HEK293 (cell line): ENCODE measurements around the gene CRYGN.
A peak's percentile ranks its signal among the peaks of the same experiment; 100 is the strongest.

Experiments used
- KLF1 ChIP-seq: fragments of 450-650 bp; formaldehyde crosslinking; IDR thresholded peaks from 2 replicates; pipeline ENCODE4 v1.5.1; 2016; ENCODE audit warnings: missing biosample characterization, missing genetic modification characterization
- KLF17 ChIP-seq: fragments of 450-650 bp; formaldehyde crosslinking; IDR thresholded peaks from 2 replicates; pipeline ENCODE4 v1.5.1; 2016; ENCODE audit warnings: missing biosample characterization, missing genetic modification characterization
- PATZ1 ChIP-seq: fragments of 450-650 bp; formaldehyde crosslinking; IDR thresholded peaks from 2 replicates; pipeline ENCODE4 v1.5.1; 2016; ENCODE audit warnings: missing biosample characterization, missing genetic modification characterization
- PRDM10 ChIP-seq: fragments of 450-650 bp; formaldehyde crosslinking; IDR thresholded peaks from 2 replicates; pipeline ENCODE4 v1.5.1; 2016; ENCODE audit warnings: missing biosample characterization, missing genetic modification characterization
- SP3 ChIP-seq: fragments of 450-650 bp; formaldehyde crosslinking; IDR thresholded peaks from 2 replicates; pipeline ENCODE4 v1.5.1; 2016; ENCODE audit warnings: missing biosample characterization, missing genetic modification characterization
- ZBTB11 ChIP-seq: fragments of 450-650 bp; formaldehyde crosslinking; conservative IDR thresholded peaks from 2 replicates; pipeline ENCODE4 v1.5.1; 2016; ENCODE audit warnings: low read depth, missing biosample characterization, missing genetic modification characterization
- ZBTB48 ChIP-seq: fragments of 450-650 bp; formaldehyde crosslinking; IDR thresholded peaks from 2 replicates; pipeline ENCODE4 v1.5.1; 2016; ENCODE audit warnings: missing biosample characterization, missing genetic modification characterization
- ZBTB7A ChIP-seq: fragments of 450-650 bp; formaldehyde crosslinking; IDR thresholded peaks from 2 replicates; pipeline ENCODE4 v1.5.1; 2016; ENCODE audit warnings: low read depth, missing biosample characterization, missing genetic modification characterization
- ZIC2 ChIP-seq: fragments of 450-650 bp; formaldehyde crosslinking; IDR thresholded peaks from 2 replicates; pipeline ENCODE4 v1.5.1; 2016; ENCODE audit warnings: missing biosample characterization, missing genetic modification characterization
- ZNF10 ChIP-seq: fragments of 450-650 bp; formaldehyde crosslinking; IDR thresholded peaks from 2 replicates; pipeline ENCODE4 v1.5.1; 2017; ENCODE audit warnings: missing biosample characterization, missing genetic modification characterization
- ZNF18 ChIP-seq: fragments of 450-650 bp; formaldehyde crosslinking; IDR thresholded peaks from 2 replicates; pipeline ENCODE4 v1.5.1; 2016; ENCODE audit warnings: missing biosample characterization, missing genetic modification characterization
- ZNF184 ChIP-seq: fragments of 450-650 bp; IDR thresholded peaks from 2 replicates; pipeline ENCODE4 v1.5.1; 2018; ENCODE audit warnings: missing biosample characterization, mild to moderate bottlenecking, missing genetic modification characterization
- ZNF311 ChIP-seq: fragments of 450-650 bp; formaldehyde crosslinking; IDR thresholded peaks from 2 replicates; pipeline ENCODE4 v1.5.1; 2017; ENCODE audit warnings: missing biosample characterization, missing genetic modification characterization, borderline replicate concordance
- ZNF423 ChIP-seq: fragments of 450-650 bp; formaldehyde crosslinking; IDR thresholded peaks from 2 replicates; pipeline ENCODE4 v1.5.1; 2016; ENCODE audit warnings: missing biosample characterization, missing genetic modification characterization
- ZNF501 ChIP-seq: fragments of 450-650 bp; formaldehyde crosslinking; IDR thresholded peaks from 2 replicates; pipeline ENCODE4 v1.5.1; 2016; ENCODE audit warnings: missing biosample characterization, missing genetic modification characterization
- ZNF510 ChIP-seq: fragments of 450-650 bp; formaldehyde crosslinking; IDR thresholded peaks from 2 replicates; pipeline ENCODE4 v1.5.1; 2018; ENCODE audit warnings: mild to moderate bottlenecking, missing genetic modification characterization, missing biosample characterization; ENCODE audit not compliant: insufficient replicate concordance
- ZNF514 ChIP-seq: fragments of 450-650 bp; formaldehyde crosslinking; IDR thresholded peaks from 2 replicates; pipeline ENCODE4 v1.5.1; 2016; ENCODE audit warnings: missing biosample characterization, missing genetic modification characterization
- ZNF555 ChIP-seq: fragments of 450-650 bp; formaldehyde crosslinking; conservative IDR thresholded peaks from 2 replicates; pipeline ENCODE4 v1.5.1; 2017; ENCODE audit warnings: missing biosample characterization, mild to moderate bottlenecking, missing genetic modification characterization, inconsistent platforms
- ZNF747 ChIP-seq: fragments of 450-650 bp; formaldehyde crosslinking; IDR thresholded peaks from 2 replicates; pipeline ENCODE4 v1.5.1; 2016; ENCODE audit warnings: missing biosample characterization, missing genetic modification characterization
- ZNF843 ChIP-seq: fragments of 450-650 bp; formaldehyde crosslinking; IDR thresholded peaks from 2 replicates; pipeline ENCODE4 v1.5.1; 2016; ENCODE audit warnings: missing biosample characterization, missing genetic modification characterization
- ZSCAN30 ChIP-seq: fragments of 450-650 bp; IDR thresholded peaks from 2 replicates; pipeline ENCODE4 v1.5.1; 2018; ENCODE audit warnings: missing biosample characterization, mild to moderate bottlenecking, missing genetic modification characterization, moderate library complexity
- ZXDB ChIP-seq: fragments of 450-650 bp; formaldehyde crosslinking; IDR thresholded peaks from 2 replicates; pipeline ENCODE4 v1.5.1; 2016; ENCODE audit warnings: missing biosample characterization, missing genetic modification characterization

Gene CRYGN

GRCh38 chr7:151410405-151411390, 29.2 kb downstream of the CRYGN start (continued):
- TF ChIP-seq ZNF747 (tag by site-specific recombination) (no peak), ZNF18 (tag by site-specific recombination) (no peak), ZNF510 (no peak), ZNF10 (tag by site-specific recombination) (no peak), ZXDB (tag by site-specific recombination) (peak; percentile 51; the same call in 1 of the 2 replicates), ZBTB11 (0 out of 2 replicates have a peak, but pooled peaks have one; percentile 53), KLF1 (tag by site-specific recombination) (peak; percentile 51), ZNF843 (peak; percentile 41; the same call in 1 of the 2 replicates), ZNF423 (tag by site-specific recombination) (peak; percentile 96), ZNF514 (tag by site-specific recombination) (no peak), ZNF184 (0 out of 2 replicates have a peak, but pooled peaks have one; percentile 25), ZBTB48 (peak; percentile 88), KLF17 (tag by site-specific recombination) (peak; percentile 51), PATZ1 (tag by site-specific recombination) (0 out of 2 replicates have a peak, but pooled peaks have one; percentile 47), ZIC2 (peak; percentile 72), SP3 (tag by site-specific recombination) (0 out of 2 replicates have a peak, but pooled peaks have one; percentile 23), ZNF501 (tag by site-specific recombination) (no peak), ZBTB7A (0 out of 2 replicates have a peak, but pooled peaks have one; percentile 46), ZNF555 (no peak), ZSCAN30 (peak; percentile 78), ZNF311 (tag by site-specific recombination) (no peak), PRDM10 (tag by site-specific recombination) (peak; percentile 80)
